OCI-LY7 (cell line): ENCODE data around the gene HRC. TPM values are rescaled to one million over a fixed set of nuclear protein-coding genes. Genes with fewer than 3 reads are reported as not detected.
"Not testable (repeated sequence)": the region's sequence is repeated elsewhere in the genome, so short reads cannot be mapped to it uniquely, and the experiment has no call there.

Experiments
- BruUV-seq: library from RNA; stranded (reverse); fragments of 400-500 nt; replicated peaks from 2 replicates; lab custom pipeline; 2021; lab: Mats Ljungman, UMichigan
- CTCF ChIA-PET: fragments of 300-600 bp; sonication (Branson Sonifier 250); formaldehyde crosslinking; loops from one replicate; lab custom pipeline; 2022; ENCODE audit warnings: antibody characterized with exemption; ENCODE audit not compliant: unreplicated experiment; lab: Charles Lee
- POLR2A ChIA-PET: fragments of 300-600 bp; sonication (Branson Sonifier 250); formaldehyde crosslinking; loops from one replicate; lab custom pipeline; 2022; ENCODE audit warnings: antibody characterized with exemption; lab: Charles Lee
- DNase-seq: peaks from one replicate; pipeline ENCODE4 v3.0.0-alpha.2; 2015; ENCODE audit warnings: low spot score
- H2AFZ ChIP-seq: fragments of 200-600 bp; sonication (generic), shearing (Covaris generic); 2 replicates; pipeline ENCODE4 v1.6.1; 2014; ENCODE audit warnings: mild to moderate bottlenecking, antibody characterized with exemption, low read length, moderate library complexity
- H3K27ac ChIP-seq: fragments of 200-600 bp; sonication (generic); 2 replicates; pipeline ENCODE4 v1.5.1; 2014; ENCODE audit warnings: mixed run types, low read depth, mild to moderate bottlenecking, moderate library complexity, low read length, inconsistent platforms; ENCODE audit not compliant: poor library complexity, severe bottlenecking
- H3K36me3 ChIP-seq: fragments of 200-600 bp; sonication (generic); 2 replicates; pipeline ENCODE4 v1.6.1; 2014; ENCODE audit warnings: mild to moderate bottlenecking, antibody characterized with exemption, low read length, moderate library complexity, mixed read lengths; ENCODE audit not compliant: insufficient read depth
- H3K4me1 ChIP-seq: fragments of 200-600 bp; sonication (generic); 2 replicates; pipeline ENCODE4 v1.5.1; 2014; ENCODE audit warnings: mild to moderate bottlenecking, low read length; ENCODE audit not compliant: insufficient read depth, poor library complexity, severe bottlenecking
- H3K4me2 ChIP-seq: fragments of 200-600 bp; sonication (generic); 2 replicates; pipeline ENCODE4 v1.6.1; 2014; ENCODE audit warnings: mild to moderate bottlenecking, low read length
- H3K4me3 ChIP-seq: fragments of 200-600 bp; sonication (generic); 2 replicates; pipeline ENCODE4 v1.5.1; 2014; ENCODE audit warnings: mild to moderate bottlenecking, low read depth, low read length; ENCODE audit not compliant: poor library complexity, severe bottlenecking
- H3K79me2 ChIP-seq: fragments of 200-600 bp; sonication (generic); 2 replicates; pipeline ENCODE4 v1.6.1; 2016; ENCODE audit warnings: low read depth, mild to moderate bottlenecking, low read length, moderate library complexity, mixed read lengths; ENCODE audit not compliant: insufficient read depth
- H3K9me2 ChIP-seq: fragments of 200-600 bp; sonication (generic); 2 replicates; pipeline ENCODE4 v1.6.1; 2016; ENCODE audit warnings: mild to moderate bottlenecking, low read length, mixed read lengths; ENCODE audit not compliant: insufficient read depth
- H3K9me3 ChIP-seq: fragments of 200-600 bp; sonication (generic); 2 replicates; pipeline ENCODE4 v1.6.1; 2014; ENCODE audit warnings: mild to moderate bottlenecking, mixed run types, low read length, mixed read lengths
- H4K20me1 ChIP-seq: fragments of 200-600 bp; sonication (generic); 2 replicates; pipeline ENCODE4 v1.6.1; 2014; ENCODE audit warnings: mild to moderate bottlenecking, antibody characterized with exemption, low read length, moderate library complexity, mixed read lengths; ENCODE audit not compliant: insufficient read depth
- CTCF ChIP-seq: fragments of 200-600 bp; sonication (generic); conservative IDR thresholded peaks from 2 replicates; pipeline ENCODE4 v1.5.1; 2014; ENCODE audit warnings: mild to moderate bottlenecking, antibody characterized with exemption, low read length, moderate library complexity, mixed read lengths
- EZH2phosphoT487 ChIP-seq: fragments of 200-600 bp; sonication (generic); IDR thresholded peaks from 2 replicates; pipeline ENCODE4 v1.6.1; 2018; ENCODE audit warnings: low read depth, borderline replicate concordance, mild to moderate bottlenecking, mixed run types, antibody characterized with exemption, low read length, moderate library complexity, mixed read lengths
- intact Hi-C: fragments of 100-400 bp; cut with micrococcal nuclease; formaldehyde crosslinking; loops from one replicate; pipeline ENCODE4 v1.10.0; 2022; ENCODE audit not compliant: unreplicated experiment
- total RNA-seq, 2 experiments: library from RNA; depleted of rRNA in 1 of 2; stranded (reverse); fragments of >200 nt in 1 of 2; shearing (Covaris generic) in 1 of 2; gene quantifications; 2 replicates each; pipeline ENCODE4 v1.2.3, GENCODE V29; 2014 to 2022

The HRC gene
- total RNA-seq, 2 experiments from 2014 or later: not detected

GRCh38 chr19:49148784-49149651 lies 6.2 kb downstream of the HRC start:
- POLR2A ChIA-PET: interaction anchor here (0.8 kb wide), 1 partner anchor 10 kb away, joined by 3 read pairs; no protein-coding TSS in a partner anchor
- peak; percentile 96 for DNase-seq
- peak overlapping the region; percentile 36 for H3K27ac ChIP-seq

DNA sequence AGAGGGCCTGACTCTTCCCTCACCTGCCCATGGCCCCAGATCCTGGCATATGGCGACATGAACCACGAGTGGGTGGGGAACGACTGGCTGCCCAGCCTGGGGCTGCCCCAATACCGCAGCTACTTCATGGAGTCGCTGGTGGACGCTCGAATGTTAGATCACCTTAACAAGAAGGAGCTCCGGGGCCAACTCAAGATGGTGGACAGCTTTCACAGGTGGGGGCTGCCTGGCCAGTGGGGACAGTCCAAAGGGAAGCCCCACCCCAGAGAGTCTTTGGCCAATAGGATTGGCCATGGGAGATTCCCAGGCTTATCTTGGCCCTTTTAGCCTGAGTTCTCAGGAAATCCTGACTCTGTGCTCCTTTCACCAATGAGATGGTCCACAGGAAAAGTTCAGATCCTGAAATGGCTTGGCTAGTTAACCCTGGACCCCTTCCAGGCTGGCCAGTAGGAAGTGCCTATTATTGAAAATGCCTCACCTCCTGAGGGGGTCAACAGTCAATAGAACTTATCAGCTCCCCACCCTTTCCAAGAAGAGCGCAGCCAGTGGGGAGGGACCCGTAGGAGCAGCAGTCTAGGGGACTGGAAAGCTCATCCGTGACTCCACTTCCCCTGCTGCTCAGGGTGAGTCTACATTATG lies 7.0 kb downstream of the HRC start:
- Histone ChIP-seq H3K4me2 (0 out of 2 replicates have a peak overlapping the region, but pooled peaks have one; percentile 85), H4K20me1 (no peaks in the 10 kb centered on the region), H3K79me2 (no peaks in the 10 kb centered on the region), H3K36me3 (no peaks in the 10 kb centered on the region), H3K4me3 (no peak overlapping the region), H3K4me1 (peaks cover 32% of the 10 kb centered on the region), H3K9me2 (no peaks in the 10 kb centered on the region), H3K27ac (no peak overlapping the region), H3K9me3 (no peaks in the 10 kb centered on the region), H2AFZ (no peak overlapping the region)
- intact Hi-C loops: loop anchor here (2.0 kb wide), 1 partner anchor 61 kb away; no protein-coding TSS in a partner anchor
- CTCF ChIA-PET: no interaction called here
- BruUV-seq: no TSS peak
- POLR2A ChIA-PET: interaction anchor here (0.6 kb wide), 1 partner anchor 9 kb away, joined by 3 read pairs; no protein-coding TSS in a partner anchor
- no peak for DNase-seq
- TF ChIP-seq EZH2phosphoT487 (no peak), CTCF (no peak)

More at GRCh38 chr19:49148784-49149651, 6.2 kb downstream of the HRC start:
- Histone ChIP-seq H2AFZ (peak overlapping the region; percentile 72; the same call in 1 of the 2 replicates), H3K4me3 (peak overlapping the region; percentile 83), H3K9me2 (no peaks in the 10 kb centered on the region), H3K4me2 (peak overlapping the region; percentile 85), H4K20me1 (no peaks in the 10 kb centered on the region), H3K4me1 (peaks cover 32% of the 10 kb centered on the region), H3K79me2 (no peaks in the 10 kb centered on the region), H3K9me3 (no peaks in the 10 kb centered on the region), H3K36me3 (no peaks in the 10 kb centered on the region)
- no TSS peak for BruUV-seq
- TF ChIP-seq CTCF (no peak), EZH2phosphoT487 (no peak)
- intact Hi-C loops: loop anchor here (2.0 kb wide), 1 partner anchor 60 kb away; no protein-coding TSS in a partner anchor
- CTCF ChIA-PET: interaction anchor here (0.6 to 0.7 kb wide), 5 partner anchors 12 to 60 kb away, joined by 3 to 5 read pairs (median 5); no protein-coding TSS in a partner anchor

DNA sequence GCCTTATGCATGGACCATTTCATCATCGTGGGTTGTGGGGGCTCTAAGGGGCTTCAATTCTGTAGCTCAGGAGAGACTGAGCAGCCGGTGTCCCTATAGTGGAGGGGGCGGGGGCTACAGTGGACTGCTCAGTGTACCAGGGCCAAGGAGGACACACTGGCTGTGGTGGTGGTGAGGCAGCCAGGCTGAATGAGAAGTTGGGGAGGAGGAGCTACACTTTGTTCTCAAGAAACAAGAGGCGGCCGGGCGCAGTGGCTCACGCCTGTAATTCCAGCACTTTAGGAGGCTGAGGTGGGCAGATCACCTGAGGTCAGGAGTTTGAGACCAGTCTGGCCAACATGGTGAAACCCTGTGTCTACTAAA lies 8.8 kb downstream of the HRC start:
- H4K20me1 ChIP-seq, H3K9me3 ChIP-seq, H3K4me3 ChIP-seq, H3K27ac ChIP-seq, DNase-seq, H2AFZ ChIP-seq, H3K36me3 ChIP-seq, H3K9me2 ChIP-seq, CTCF ChIA-PET, BruUV-seq, H3K79me2 ChIP-seq, POLR2A ChIA-PET: not testable (repeated sequence)
- peak overlapping the region; percentile 67; the same call in 1 of the 2 replicates for H3K4me2 ChIP-seq
- intact Hi-C loops: loop anchor here (2.0 kb wide), 1 partner anchor 50 kb away; no protein-coding TSS in a partner anchor
- H3K4me1 ChIP-seq: peaks cover 29% of the 10 kb centered on the region
